GM08714 (cell line): ENCODE measurements around the gene NT5DC1.

Experiments
- H3K4me3 ChIP-seq: fragments of 200-500 bp; sonication (Bioruptor generic); 2 replicates; pipeline ENCODE4 v1.5.1; 2014; ENCODE audit warnings: mild to moderate bottlenecking, low read length, inconsistent platforms
- ZNF274 ChIP-seq: IDR thresholded peaks from 2 replicates; pipeline ENCODE4 v1.6.1; 2012; ENCODE audit warnings: mild to moderate bottlenecking, low read depth, low read length

NT5DC1 gene

GRCh38 chr6:116145803-116146675 lies 45.4 kb downstream of the NT5DC1 start:
- TF ChIP-seq ZNF274 = no peak
- no peak overlapping the region for H3K4me3 ChIP-seq

- TF ChIP-seq ZNF274 = no peak
- no peak overlapping the region for H3K4me3 ChIP-seq
Observed at GRCh38 chr6:116152620-116153019, 52.0 kb downstream of the NT5DC1 start.

- H3K4me3 ChIP-seq = no peak overlapping the region
- no peak for TF ChIP-seq ZNF274
Observed at GRCh38 chr6:116154887-116155286, 54.2 kb downstream of the NT5DC1 start.

- H3K4me3 ChIP-seq = no peak overlapping the region
- TF ChIP-seq ZNF274 = no peak
Observed at GRCh38 chr6:116156405-116157326, 56.0 kb downstream of the NT5DC1 start.

- no peak overlapping the region for H3K4me3 ChIP-seq
- no peak for TF ChIP-seq ZNF274
Observed at GRCh38 chr6:116157391-116157790, 56.7 kb downstream of the NT5DC1 start.

GRCh38 chr6:116158641-116159040 lies 58.0 kb downstream of the NT5DC1 start:
- H3K4me3 ChIP-seq = no peak overlapping the region
- TF ChIP-seq ZNF274 = no peak

- TF ChIP-seq ZNF274 = no peak
- H3K4me3 ChIP-seq = no peak overlapping the region
Observed at GRCh38 chr6:116159782-116160524, 59.3 kb downstream of the NT5DC1 start.

- H3K4me3 ChIP-seq = no peak overlapping the region
- TF ChIP-seq ZNF274 = no peak
Observed at GRCh38 chr6:116165596-116165995, 64.9 kb downstream of the NT5DC1 start.

GRCh38 chr6:116166369-116166768 lies 65.7 kb downstream of the NT5DC1 start:
- no peak overlapping the region for H3K4me3 ChIP-seq
- no peak for TF ChIP-seq ZNF274

- TF ChIP-seq ZNF274 = no peak
- H3K4me3 ChIP-seq = no peak overlapping the region
Observed at GRCh38 chr6:116168148-116168547, 67.5 kb downstream of the NT5DC1 start.

- H3K4me3 ChIP-seq = no peak overlapping the region
- no peak for TF ChIP-seq ZNF274
Observed at GRCh38 chr6:116169880-116170279, 69.2 kb downstream of the NT5DC1 start.

GRCh38 chr6:116170358-116171057 lies 69.9 kb downstream of the NT5DC1 start:
- no peak for TF ChIP-seq ZNF274
- no peak overlapping the region for H3K4me3 ChIP-seq

GRCh38 chr6:116173928-116174327 lies 73.3 kb downstream of the NT5DC1 start:
- TF ChIP-seq ZNF274 = no peak
- no peak overlapping the region for H3K4me3 ChIP-seq
